HG02798 (cell line): ENCODE measurements around the gene SFTPD.

Source experiments
- ATAC-seq: cut with Tn5 transposase; IDR thresholded peaks from one replicate; pipeline ENCODE4 v1.9.1; 2021; ENCODE audit warnings: mild to moderate bottlenecking; ENCODE audit not compliant: unreplicated experiment, poor library complexity

The SFTPD gene

GRCh38 chr10:79946271-79947082, 2.4 kb downstream of the SFTPD start:
- ATAC-seq: no peak

GRCh38 chr10:79944428-79945395, 4.2 kb downstream of the SFTPD start:
- no peak for ATAC-seq

- no peak for ATAC-seq
These were observed 5.0 kb downstream of the SFTPD start for GRCh38 chr10:79943871-79944270.

- ATAC-seq: no peak
These were observed 6.4 kb downstream of the SFTPD start for GRCh38 chr10:79942261-79943185.

GRCh38 chr10:79941585-79942210, 7.2 kb downstream of the SFTPD start:
- ATAC-seq: no peak

- no peak for ATAC-seq
These were observed 7.8 kb downstream of the SFTPD start for GRCh38 chr10:79941146-79941545.

GRCh38 chr10:79940431-79940830, 8.5 kb downstream of the SFTPD start:
- ATAC-seq: no peak

- no peak for ATAC-seq
These were observed 8.9 kb downstream of the SFTPD start for GRCh38 chr10:79939969-79940368.

- peak; percentile 56 for ATAC-seq
These were observed 10.0 kb downstream of the SFTPD start for GRCh38 chr10:79938728-79939406.

GRCh38 chr10:79937701-79938151, 11.2 kb downstream of the SFTPD start:
- ATAC-seq: no peak

GRCh38 chr10:79936625-79937615, 12.0 kb downstream of the SFTPD start:
- no peak for ATAC-seq

- ATAC-seq: no peak
These were observed 14.9 kb downstream of the SFTPD start for GRCh38 chr10:79933961-79934360.

GRCh38 chr10:79932841-79933379, 16.0 kb downstream of the SFTPD start:
- ATAC-seq: no peak

- ATAC-seq: no peak
These were observed 16.6 kb downstream of the SFTPD start for GRCh38 chr10:79932307-79932706.

- no peak for ATAC-seq
These were observed 18.2 kb downstream of the SFTPD start for GRCh38 chr10:79930751-79931150.

GRCh38 chr10:79930267-79930666, 18.6 kb downstream of the SFTPD start:
- ATAC-seq: no peak

- peak; percentile 85 for ATAC-seq
These were observed 19.4 kb downstream of the SFTPD start for GRCh38 chr10:79929409-79929904.
